Measurements from ENCODE around the gene ZNF771. TPM values are rescaled to one million over a fixed set of nuclear protein-coding genes. Genes with fewer than 3 reads are reported as not detected.

Gene ZNF771
- total RNA-seq, 1 donor from 2014 or later, result 8.6 TPM

- no peaks in the 10 kb centered on the region for H3K9me3 Mint-ChIP-seq
- intact Hi-C loops (cut with micrococcal nuclease), result loop anchor here (1.0 to 5.0 kb wide), 2 partner anchors 10 to 240 kb away; partner anchors contain the start of genes FBRS and ZNF771
- H3K4me3 Mint-ChIP-seq, result peak overlapping the region; percentile 51
- DNase-seq, result no peak
- no peaks in the 10 kb centered on the region for H3K27me3 Mint-ChIP-seq
- H3K4me1 Mint-ChIP-seq, result peaks cover 35% of the 10 kb centered on the region
- H3K27ac Mint-ChIP-seq, result no peak overlapping the region
- H3K36me3 Mint-ChIP-seq (ENCODE audit: low read depth), result peaks cover 46% of the 10 kb centered on the region
Measured at GRCh38 chr16:30416624-30417528, 9.5 kb downstream of the ZNF771 start.

- intact Hi-C loops (cut with micrococcal nuclease), result loop anchor here (1.0 to 5.0 kb wide), 2 partner anchors 10 to 240 kb away; partner anchors contain the start of genes FBRS and ZNF771
- H3K36me3 Mint-ChIP-seq (ENCODE audit: low read depth), result peaks cover 44% of the 10 kb centered on the region
- H3K4me1 Mint-ChIP-seq, result peaks cover 31% of the 10 kb centered on the region
Measured at GRCh38 chr16:30417529-30418349, 10.3 kb downstream of the ZNF771 start.

GRCh38 chr16:30418350-30419181 is 11.2 kb downstream of the ZNF771 start:
- Mint-ChIP-seq H3K4me1 (peaks cover 29% of the 10 kb centered on the region), H3K27ac (peak overlapping the region; percentile 72), H3K36me3 (ENCODE audit: low read depth) (peaks cover 43% of the 10 kb centered on the region), H3K4me3 (peak overlapping the region; percentile 65), H3K27me3 (no peaks in the 10 kb centered on the region), H3K9me3 (no peaks in the 10 kb centered on the region)
- intact Hi-C loops (cut with micrococcal nuclease), result loop anchor here (5.0 kb wide), 1 partner anchor 239 kb away; the partner anchor contains the start of gene FBRS
- no peak for DNase-seq

More at GRCh38 chr16:30417529-30418349, 10.3 kb downstream of the ZNF771 start:
- Mint-ChIP-seq H3K9me3 (no peaks in the 10 kb centered on the region), H3K4me3 (peak overlapping the region; percentile 65), H3K27me3 (no peaks in the 10 kb centered on the region), H3K27ac (peak overlapping the region; percentile 72)
- DNase-seq, result peak; percentile 97

- no peak overlapping the region for H3K27ac Mint-ChIP-seq
- peaks cover 51% of the 10 kb centered on the region for H3K36me3 Mint-ChIP-seq (ENCODE audit: low read depth)
- no peak overlapping the region for H3K4me3 Mint-ChIP-seq
- no peak for DNase-seq
- H3K9me3 Mint-ChIP-seq, result no peaks in the 10 kb centered on the region
- H3K27me3 Mint-ChIP-seq, result no peaks in the 10 kb centered on the region
- peaks cover 26% of the 10 kb centered on the region for H3K4me1 Mint-ChIP-seq
- intact Hi-C loops (cut with micrococcal nuclease), result no loop called here
Measured at GRCh38 chr16:30421010-30421409, 13.6 kb downstream of the ZNF771 start.

DNA sequence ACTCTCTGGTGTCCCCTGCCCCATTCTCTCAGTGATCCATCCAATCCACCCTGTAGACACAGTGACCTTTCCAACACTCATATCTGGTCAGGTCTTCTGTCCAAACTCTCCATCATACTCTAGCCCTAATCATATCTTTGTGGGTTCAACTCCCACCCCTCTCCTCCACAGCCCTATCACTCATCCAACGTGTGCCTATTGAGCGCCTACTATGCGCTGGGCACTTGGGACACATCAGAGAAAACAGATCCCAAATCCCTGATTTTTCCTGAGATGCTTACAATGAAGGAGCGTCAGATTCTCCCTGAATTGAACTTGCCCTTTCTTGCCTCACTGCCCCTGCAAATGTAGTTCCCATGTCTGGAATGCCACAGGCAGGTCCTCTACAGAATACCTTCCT is 20.6 kb downstream of the ZNF771 start:
- no peaks in the 10 kb centered on the region for H3K27me3 Mint-ChIP-seq
- peaks cover 46% of the 10 kb centered on the region for H3K36me3 Mint-ChIP-seq (ENCODE audit: low read depth)
- peak overlapping the region; percentile 44 for H3K27ac Mint-ChIP-seq
- H3K4me1 Mint-ChIP-seq, result peaks cover 16% of the 10 kb centered on the region
- no peak overlapping the region for H3K4me3 Mint-ChIP-seq
- intact Hi-C loops (cut with micrococcal nuclease), result no loop called here
- no peak for DNase-seq
- no peaks in the 10 kb centered on the region for H3K9me3 Mint-ChIP-seq

GRCh38 chr16:30429418-30429677 is 21.9 kb downstream of the ZNF771 start:
- Mint-ChIP-seq H3K27me3 (no peaks in the 10 kb centered on the region), H3K4me3 (no peak overlapping the region), H3K27ac (no peak overlapping the region), H3K36me3 (ENCODE audit: low read depth) (peaks cover 36% of the 10 kb centered on the region), H3K9me3 (no peaks in the 10 kb centered on the region), H3K4me1 (peaks cover 22% of the 10 kb centered on the region)
- DNase-seq, result no peak
- intact Hi-C loops (cut with micrococcal nuclease), result no loop called here

DNA sequence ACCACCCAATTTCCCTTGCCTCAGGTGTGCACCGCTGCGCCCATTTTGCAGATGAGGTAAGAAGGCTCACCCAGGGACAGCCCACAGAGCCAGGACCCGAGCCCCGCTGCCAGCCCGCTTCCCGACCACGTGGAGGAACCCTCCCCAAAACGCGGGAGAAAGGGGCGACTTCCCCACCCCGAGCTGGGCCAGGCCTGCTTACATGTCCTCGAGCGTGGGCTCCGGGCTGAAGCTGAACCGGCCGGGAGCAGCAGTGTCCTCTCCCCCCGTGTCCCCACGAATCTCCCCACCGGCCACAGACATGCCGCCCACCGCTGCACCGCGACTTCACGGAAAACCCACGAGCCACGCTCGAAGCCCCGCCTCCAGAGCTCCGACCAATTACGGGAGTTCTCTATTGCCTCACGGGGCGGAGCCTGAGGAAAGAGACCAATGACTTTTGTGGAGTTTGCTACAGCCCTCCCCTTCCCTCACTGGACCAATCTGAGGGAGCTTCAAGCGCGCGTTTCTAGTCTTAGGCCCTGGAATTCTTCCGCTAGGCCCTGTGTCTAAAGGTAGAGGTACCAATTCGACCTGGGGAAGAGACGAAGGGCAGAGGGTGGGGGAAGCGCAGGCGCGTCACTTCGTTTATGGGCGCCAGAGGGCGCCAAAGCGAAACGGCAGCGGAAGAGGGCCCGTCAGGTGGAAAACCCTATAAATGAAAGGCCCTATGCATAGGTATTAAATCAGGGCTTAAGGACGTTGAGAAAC is 22.4 kb downstream of the ZNF771 start, which contains the start of gene DCTPP1:
Gene DCTPP1, minus strand, starts transcription at position 353 of the 750 bp plus-strand sequence. Its CDS starts 50 bp downstream, at position 303.
- no peak within 1 kb of the TSS for H3K4me3 Mint-ChIP-seq
- DNase-seq, result peak; percentile 99
- peaks cover 27% of the 10 kb centered on the region for H3K4me1 Mint-ChIP-seq
- no peak within 1 kb of the TSS for H3K27ac Mint-ChIP-seq
- H3K9me3 Mint-ChIP-seq, result no peaks in the 10 kb centered on the region
- no peaks in the 10 kb centered on the region for H3K27me3 Mint-ChIP-seq
- H3K36me3 Mint-ChIP-seq (ENCODE audit: low read depth), result peaks cover 32% of the 10 kb centered on the region
- intact Hi-C loops (cut with micrococcal nuclease), result loop anchor here (1.0 to 5.0 kb wide), 9 partner anchors 15 to 198 kb away; partner anchors contain the start of genes ITGAL, SEPHS2, ZNF747 and ZNF785

- no peak for DNase-seq
- H3K9me3 Mint-ChIP-seq, result no peaks in the 10 kb centered on the region
- H3K27ac Mint-ChIP-seq, result no peak overlapping the region
- H3K36me3 Mint-ChIP-seq (ENCODE audit: low read depth), result peaks cover 30% of the 10 kb centered on the region
- intact Hi-C loops (cut with micrococcal nuclease), result loop anchor here (1.0 to 5.0 kb wide), 9 partner anchors 15 to 198 kb away; partner anchors contain the start of genes ITGAL, SEPHS2, ZNF747 and ZNF785
- H3K27me3 Mint-ChIP-seq, result no peaks in the 10 kb centered on the region
- H3K4me1 Mint-ChIP-seq, result peaks cover 29% of the 10 kb centered on the region
- no peak overlapping the region for H3K4me3 Mint-ChIP-seq
Measured at GRCh38 chr16:30430428-30430970, 23.1 kb downstream of the ZNF771 start.

GRCh38 chr16:30434852-30435251 is 27.4 kb downstream of the ZNF771 start:
- Mint-ChIP-seq H3K27ac (peak overlapping the region; percentile 87), H3K36me3 (ENCODE audit: low read depth) (no peaks in the 10 kb centered on the region), H3K4me1 (peaks cover 16% of the 10 kb centered on the region), H3K27me3 (no peaks in the 10 kb centered on the region), H3K4me3 (peak overlapping the region; percentile 17), H3K9me3 (no peaks in the 10 kb centered on the region)
- DNase-seq, result no peak
- intact Hi-C loops (cut with micrococcal nuclease), result loop anchor here (1.0 to 5.0 kb wide), 4 partner anchors 10 to 182 kb away; partner anchors contain the start of genes ITGAL and SEPHS2

- no peak overlapping the region for H3K4me3 Mint-ChIP-seq
- no peaks in the 10 kb centered on the region for H3K27me3 Mint-ChIP-seq
Measured at GRCh38 chr16:30437511-30438046, 30.2 kb downstream of the ZNF771 start.

GRCh38 chr16:30438835-30439234 is 31.4 kb downstream of the ZNF771 start:
- Mint-ChIP-seq H3K27me3 (no peaks in the 10 kb centered on the region), H3K36me3 (ENCODE audit: low read depth) (peaks cover 15% of the 10 kb centered on the region)
- intact Hi-C loops (cut with micrococcal nuclease), result no loop called here

More at GRCh38 chr16:30437511-30438046, 30.2 kb downstream of the ZNF771 start:
- peaks cover 5% of the 10 kb centered on the region for H3K36me3 Mint-ChIP-seq (ENCODE audit: low read depth)
- intact Hi-C loops (cut with micrococcal nuclease), result no loop called here
- peak overlapping the region; percentile 39 for H3K27ac Mint-ChIP-seq
- DNase-seq, result no peak
- H3K4me1 Mint-ChIP-seq, result peaks cover 20% of the 10 kb centered on the region
- H3K9me3 Mint-ChIP-seq, result no peaks in the 10 kb centered on the region

GRCh38 chr16:30439720-30440348 is 32.4 kb downstream of the ZNF771 start:
- no peak overlapping the region for H3K4me3 Mint-ChIP-seq
- peaks cover 25% of the 10 kb centered on the region for H3K36me3 Mint-ChIP-seq (ENCODE audit: low read depth)
- DNase-seq, result no peak
- H3K9me3 Mint-ChIP-seq, result no peaks in the 10 kb centered on the region
- no peaks in the 10 kb centered on the region for H3K27me3 Mint-ChIP-seq
- H3K27ac Mint-ChIP-seq, result no peak overlapping the region
- intact Hi-C loops (cut with micrococcal nuclease), result no loop called here
- peaks cover 26% of the 10 kb centered on the region for H3K4me1 Mint-ChIP-seq

More at GRCh38 chr16:30438835-30439234, 31.4 kb downstream of the ZNF771 start:
- Mint-ChIP-seq H3K4me1 (peaks cover 26% of the 10 kb centered on the region), H3K9me3 (no peaks in the 10 kb centered on the region), H3K27ac (no peak overlapping the region), H3K4me3 (no peak overlapping the region)
- no peak for DNase-seq

Data from activated CD4-positive, alpha-beta T cell treated with anti-CD3 and anti-CD28 coated beads, Interleukin-2, amount 10 ng/mL, durations not matched to agents 24 days and 14 days (primary cell).